Osteoblast (primary cell): ENCODE measurements around the gene PJVK. TPM values are rescaled to one million over a fixed set of nuclear protein-coding genes. Genes with fewer than 3 reads are reported as not detected.

Experiments used
- DNase-seq: peaks from one replicate; pipeline ENCODE4 v3.0.0; 2011; ENCODE audit warnings: low spot score, mixed read lengths; ENCODE audit not compliant: insufficient read length; ENCODE audit errors: missing footprints
- H2AFZ ChIP-seq: 2 replicates; pipeline ENCODE4 v1.6.0; 2011; ENCODE audit warnings: mild to moderate bottlenecking, low read length
- H3K27ac ChIP-seq: 2 replicates; pipeline ENCODE4 v1.5.1; 2011; ENCODE audit warnings: mild to moderate bottlenecking, low read depth, low read length, moderate library complexity
- H3K27me3 ChIP-seq: 2 replicates; pipeline ENCODE4 v1.6.0; 2012; ENCODE audit warnings: mild to moderate bottlenecking, control low read depth, inconsistent platforms, low read length, moderate library complexity; ENCODE audit not compliant: insufficient read depth
- H3K36me3 ChIP-seq: 2 replicates; pipeline ENCODE4 v1.5.1; 2011; ENCODE audit warnings: mild to moderate bottlenecking, low read length, control low read depth, moderate library complexity; ENCODE audit not compliant: insufficient read depth
- H3K4me1 ChIP-seq: 2 replicates; pipeline ENCODE4 v1.5.1; 2011; ENCODE audit warnings: mild to moderate bottlenecking, low read length, control low read depth, moderate library complexity; ENCODE audit not compliant: insufficient read depth
- H3K4me2 ChIP-seq: 2 replicates; pipeline ENCODE4 v1.6.0; 2011; ENCODE audit warnings: mild to moderate bottlenecking, low read length; ENCODE audit not compliant: insufficient read depth
- H3K4me3 ChIP-seq: fragments of 200-600 bp; sonication (generic); 3 replicates; pipeline ENCODE4 v1.5.1; 2012; ENCODE audit warnings: mild to moderate bottlenecking, low read length, inconsistent platforms; ENCODE audit not compliant: insufficient read depth
- H3K79me2 ChIP-seq: 2 replicates; pipeline ENCODE4 v1.6.0; 2012; ENCODE audit warnings: mild to moderate bottlenecking, low read length, control low read depth, inconsistent platforms; ENCODE audit not compliant: insufficient read depth
- H3K9me3 ChIP-seq: 2 replicates; pipeline ENCODE4 v1.5.1; 2011; ENCODE audit warnings: low read depth, low read length, control low read depth
- H4K20me1 ChIP-seq: 2 replicates; pipeline ENCODE4 v1.6.0; 2012; ENCODE audit warnings: mild to moderate bottlenecking, low read length, control low read depth; ENCODE audit not compliant: insufficient read depth
- CTCF ChIP-seq: IDR thresholded peaks from 2 replicates; pipeline ENCODE4 v1.5.1; 2011; ENCODE audit warnings: mild to moderate bottlenecking, low read depth, low read length, moderate library complexity; ENCODE audit errors: extremely low read depth
- total RNA-seq: library from RNA; depleted of rRNA; stranded (reverse); fragments of >200 nt; gene quantifications from 2 replicates; pipeline ENCODE4 v1.2.3, GENCODE V29; 2012

Gene PJVK
- total RNA-seq, 1 donor, result 2.5 TPM

GRCh38 chr2:178474560-178474959, 23.4 kb downstream of the PJVK start:
- Histone ChIP-seq H3K27me3 (no peaks in the 10 kb centered on the region), H3K27ac (no peak overlapping the region), H3K9me3 (no peaks in the 10 kb centered on the region), H3K36me3 (no peaks in the 10 kb centered on the region), H4K20me1 (no peaks in the 10 kb centered on the region), H2AFZ (no peak overlapping the region), H3K4me3 (no peak overlapping the region), H3K4me2 (no peak overlapping the region), H3K4me1 (peaks cover 10% of the 10 kb centered on the region), H3K79me2 (peaks cover 7% of the 10 kb centered on the region)
- no peak for DNase-seq
- no peak for TF ChIP-seq CTCF

- no peaks in the 10 kb centered on the region for H3K36me3 ChIP-seq
- no peak overlapping the region for H2AFZ ChIP-seq
- H3K4me3 ChIP-seq, result no peak overlapping the region
- H4K20me1 ChIP-seq, result peaks cover 6% of the 10 kb centered on the region
- TF ChIP-seq CTCF, result no peak
- H3K4me1 ChIP-seq, result peaks cover 18% of the 10 kb centered on the region
- no peaks in the 10 kb centered on the region for H3K9me3 ChIP-seq
- H3K79me2 ChIP-seq, result peaks cover 17% of the 10 kb centered on the region
- H3K27ac ChIP-seq, result no peak overlapping the region
- no peak for DNase-seq
- no peak overlapping the region for H3K4me2 ChIP-seq
- H3K27me3 ChIP-seq, result no peaks in the 10 kb centered on the region
Observed at GRCh38 chr2:178476477-178476876, 25.3 kb downstream of the PJVK start.

GRCh38 chr2:178477443-178478129, 26.4 kb downstream of the PJVK start:
- peak overlapping the region; percentile 100 for H2AFZ ChIP-seq
- peaks cover 25% of the 10 kb centered on the region for H3K4me1 ChIP-seq
- H3K4me3 ChIP-seq, result peak overlapping the region; percentile 97
- H3K27ac ChIP-seq, result peak overlapping the region; percentile 99
- H3K79me2 ChIP-seq, result peaks cover 28% of the 10 kb centered on the region
- H4K20me1 ChIP-seq, result peaks cover 17% of the 10 kb centered on the region
- H3K27me3 ChIP-seq, result no peaks in the 10 kb centered on the region
- no peaks in the 10 kb centered on the region for H3K9me3 ChIP-seq
- H3K4me2 ChIP-seq, result peak overlapping the region; percentile 99
- TF ChIP-seq CTCF, result no peak
- DNase-seq, result no peak
- H3K36me3 ChIP-seq, result no peaks in the 10 kb centered on the region

GRCh38 chr2:178478130-178478438, 26.9 kb downstream of the PJVK start:
- peak overlapping the region; percentile 99 for H3K4me2 ChIP-seq
- H3K27me3 ChIP-seq, result no peaks in the 10 kb centered on the region
- H3K9me3 ChIP-seq, result no peaks in the 10 kb centered on the region
- H2AFZ ChIP-seq, result peak overlapping the region; percentile 100
- DNase-seq, result peak; percentile 71
- peaks cover 25% of the 10 kb centered on the region for H3K4me1 ChIP-seq
- H3K4me3 ChIP-seq, result peak overlapping the region; percentile 97
- no peak for TF ChIP-seq CTCF
- H3K36me3 ChIP-seq, result no peaks in the 10 kb centered on the region
- peak overlapping the region; percentile 99 for H3K27ac ChIP-seq
- H3K79me2 ChIP-seq, result peaks cover 33% of the 10 kb centered on the region
- H4K20me1 ChIP-seq, result peaks cover 21% of the 10 kb centered on the region
